ENCODE measurements around the gene HGFAC. TPM values are rescaled to one million over a fixed set of nuclear protein-coding genes. Genes with fewer than 3 reads are reported as not detected.
A peak's percentile ranks its signal among the peaks of the same experiment; 100 is the strongest.

HGFAC gene
- total RNA-seq, 1 experiment from 2014 or later, result 0.04 TPM

DNA sequence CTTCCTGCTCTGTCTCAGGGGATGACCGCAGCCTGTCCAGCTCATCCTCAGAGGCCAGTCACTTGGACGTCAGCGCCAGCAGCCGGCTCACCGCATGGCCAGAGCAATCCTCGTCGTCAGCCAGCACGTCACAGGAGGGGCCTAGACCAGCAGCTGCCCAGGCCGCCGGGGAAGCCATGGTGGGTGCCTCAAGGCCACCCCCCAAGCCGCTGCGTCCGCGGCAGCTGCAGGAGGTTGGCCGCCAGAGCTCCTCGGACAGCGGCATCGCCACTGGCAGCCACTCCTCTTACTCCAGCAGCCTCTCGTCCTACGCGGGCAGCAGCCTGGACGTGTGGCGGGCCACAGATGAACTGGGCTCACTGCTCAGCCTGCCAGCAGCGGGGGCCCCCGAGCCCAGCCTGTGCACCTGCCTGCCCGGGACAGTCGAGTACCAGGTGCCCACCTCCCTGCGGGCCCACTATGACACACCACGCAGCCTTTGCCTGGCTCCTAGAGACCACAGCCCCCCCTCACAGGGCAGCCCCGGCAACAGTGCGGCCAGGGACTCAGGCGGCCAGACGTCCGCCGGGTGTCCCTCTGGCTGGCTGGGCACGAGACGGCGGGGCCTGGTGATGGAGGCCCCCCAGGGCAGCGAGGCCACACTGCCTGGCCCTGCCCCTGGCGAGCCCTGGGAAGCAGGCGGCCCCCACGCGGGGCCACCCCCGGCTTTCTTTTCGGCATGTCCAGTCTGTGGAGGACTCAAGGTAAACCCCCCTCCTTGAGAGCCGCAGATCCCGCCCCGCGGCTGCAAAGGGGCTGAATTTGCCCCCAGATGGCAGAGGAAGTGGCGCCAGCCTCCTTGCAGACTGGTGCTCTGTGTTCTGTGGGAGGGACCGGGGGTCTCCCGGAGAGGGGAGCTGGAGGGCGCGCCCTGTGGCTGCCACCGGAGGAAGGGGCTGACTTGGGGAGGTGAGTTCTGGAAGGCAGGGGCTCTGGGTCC is 51.3 kb downstream of the HGFAC start:
- H3K4me2 ChIP-seq (ENCODE audit: low read length), result no peak overlapping the region
- ChIA-PET POLR2A (ENCODE audit: unreplicated experiment) (no interaction called here), CTCF (no interaction called here)
- no TSS peak for BruUV-seq (replicated peaks)
- H3K9me3 ChIP-seq (ENCODE audit: low read length), result no peaks in the 10 kb centered on the region
- H3F3A ChIP-seq (ENCODE audit: low read length, unreplicated experiment), result no peaks in the 10 kb centered on the region
- H3K9me2 ChIP-seq (replicated peaks; ENCODE audit: low read length), result no peaks in the 10 kb centered on the region
- ATAC-seq, result no peak
- H3K27ac ChIP-seq (ENCODE audit: low read length), result no peak overlapping the region
- H4K20me1 ChIP-seq (ENCODE audit: low read length), result no peaks in the 10 kb centered on the region
- intact Hi-C loops (cut with micrococcal nuclease), result no loop called here
- H3K36me3 ChIP-seq (ENCODE audit: low read depth, low read length), result no peaks in the 10 kb centered on the region
- no peaks in the 10 kb centered on the region for H3K79me2 ChIP-seq (ENCODE audit: low read length)
- H3K9ac ChIP-seq (ENCODE audit: low read length), result no peak overlapping the region
- no peaks in the 10 kb centered on the region for H3K4me1 ChIP-seq (ENCODE audit: insufficient read depth, low read length)
- DNase-seq, result no peak
- no peaks in the 10 kb centered on the region for H3K27me3 ChIP-seq (ENCODE audit: low read length)
- no peak overlapping the region for H2AFZ ChIP-seq (ENCODE audit: low read length)
- no peak overlapping the region for H3K4me3 ChIP-seq (ENCODE audit: low read length)
- TF ChIP-seq EZH2phosphoT487 (IDR thresholded peaks at IDR 0.05; ENCODE audit: borderline replicate concordance, low read length), result no peak

DNA sequence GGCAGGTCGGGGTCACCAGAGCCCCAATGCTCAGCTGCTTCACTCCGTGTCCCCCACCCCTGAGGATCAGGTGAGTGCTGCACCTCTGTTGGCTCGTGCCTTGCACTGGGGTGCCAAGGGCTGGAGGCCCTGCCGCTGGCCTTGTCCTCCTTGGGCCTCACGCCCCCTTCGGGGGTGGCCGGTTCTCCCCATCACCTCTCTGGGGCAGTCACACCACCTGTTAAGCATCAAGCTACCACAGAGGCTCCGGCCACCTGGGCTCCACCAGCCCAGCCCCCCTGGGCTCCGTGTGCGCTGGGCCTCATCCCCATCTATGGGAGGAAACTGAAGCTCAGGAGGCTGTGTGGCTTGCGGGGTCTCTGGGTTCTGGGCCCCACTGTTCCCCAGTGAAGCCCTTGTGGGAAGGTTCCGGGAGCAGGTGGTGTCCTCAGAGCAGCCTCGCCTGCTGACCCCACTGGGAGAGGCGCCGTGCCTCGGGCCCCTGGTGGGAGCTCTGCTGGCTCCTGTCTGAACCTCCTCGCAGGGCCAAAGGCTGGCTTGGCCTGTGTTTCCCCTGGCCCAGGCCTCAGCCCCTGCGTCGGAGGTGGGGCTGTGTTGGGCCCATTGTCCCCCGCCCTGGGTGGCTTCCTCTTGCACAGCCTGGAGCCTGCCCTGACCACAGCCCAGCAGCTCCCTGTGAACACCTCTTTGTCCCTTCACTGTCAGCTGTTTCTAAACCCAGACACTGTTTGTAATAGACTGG is 52.1 kb downstream of the HGFAC start:
- no peaks in the 10 kb centered on the region for H3K36me3 ChIP-seq (ENCODE audit: low read depth, low read length)
- H3K9ac ChIP-seq (ENCODE audit: low read length), result no peak overlapping the region
- H3K79me2 ChIP-seq (ENCODE audit: low read length), result no peaks in the 10 kb centered on the region
- intact Hi-C loops (cut with micrococcal nuclease), result no loop called here
- no peaks in the 10 kb centered on the region for H3F3A ChIP-seq (ENCODE audit: low read length, unreplicated experiment)
- H3K9me3 ChIP-seq (ENCODE audit: low read length), result no peaks in the 10 kb centered on the region
- no peak overlapping the region for H3K4me2 ChIP-seq (ENCODE audit: low read length)
- peak; percentile 27; the same call in 1 of the 2 replicates for ATAC-seq
- H3K4me3 ChIP-seq (ENCODE audit: low read length), result no peak overlapping the region
- no peaks in the 10 kb centered on the region for H3K9me2 ChIP-seq (replicated peaks; ENCODE audit: low read length)
- H3K27me3 ChIP-seq (ENCODE audit: low read length), result no peaks in the 10 kb centered on the region
- CTCF ChIA-PET, result no interaction called here
- H3K27ac ChIP-seq (ENCODE audit: low read length), result no peak overlapping the region
- no peak overlapping the region for H2AFZ ChIP-seq (ENCODE audit: low read length)
- no peaks in the 10 kb centered on the region for H4K20me1 ChIP-seq (ENCODE audit: low read length)
- H3K4me1 ChIP-seq (ENCODE audit: insufficient read depth, low read length), result no peaks in the 10 kb centered on the region
- TF ChIP-seq EZH2 (IDR thresholded peaks at IDR 0.05; ENCODE audit: low read length, unreplicated experiment) (no peak), EZH2phosphoT487 (IDR thresholded peaks at IDR 0.05; ENCODE audit: borderline replicate concordance, low read length) (no peak)
- TF ChIP-seq, protein P1, sequence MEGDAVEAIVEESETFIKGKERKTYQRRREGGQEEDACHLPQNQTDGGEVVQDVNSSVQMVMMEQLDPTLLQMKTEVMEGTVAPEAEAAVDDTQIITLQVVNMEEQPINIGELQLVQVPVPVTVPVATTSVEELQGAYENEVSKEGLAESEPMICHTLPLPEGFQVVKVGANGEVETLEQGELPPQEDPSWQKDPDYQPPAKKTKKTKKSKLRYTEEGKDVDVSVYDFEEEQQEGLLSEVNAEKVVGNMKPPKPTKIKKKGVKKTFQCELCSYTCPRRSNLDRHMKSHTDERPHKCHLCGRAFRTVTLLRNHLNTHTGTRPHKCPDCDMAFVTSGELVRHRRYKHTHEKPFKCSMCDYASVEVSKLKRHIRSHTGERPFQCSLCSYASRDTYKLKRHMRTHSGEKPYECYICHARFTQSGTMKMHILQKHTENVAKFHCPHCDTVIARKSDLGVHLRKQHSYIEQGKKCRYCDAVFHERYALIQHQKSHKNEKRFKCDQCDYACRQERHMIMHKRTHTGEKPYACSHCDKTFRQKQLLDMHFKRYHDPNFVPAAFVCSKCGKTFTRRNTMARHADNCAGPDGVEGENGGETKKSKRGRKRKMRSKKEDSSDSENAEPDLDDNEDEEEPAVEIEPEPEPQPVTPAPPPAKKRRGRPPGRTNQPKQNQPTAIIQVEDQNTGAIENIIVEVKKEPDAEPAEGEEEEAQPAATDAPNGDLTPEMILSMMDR (conservative IDR thresholded peaks at IDR 0.05; ENCODE audit: low read depth, low read length), result no peak
- no TSS peak for BruUV-seq (replicated peaks)
- POLR2A ChIA-PET (ENCODE audit: unreplicated experiment), result no interaction called here
- DNase-seq, result no peak

DNA sequence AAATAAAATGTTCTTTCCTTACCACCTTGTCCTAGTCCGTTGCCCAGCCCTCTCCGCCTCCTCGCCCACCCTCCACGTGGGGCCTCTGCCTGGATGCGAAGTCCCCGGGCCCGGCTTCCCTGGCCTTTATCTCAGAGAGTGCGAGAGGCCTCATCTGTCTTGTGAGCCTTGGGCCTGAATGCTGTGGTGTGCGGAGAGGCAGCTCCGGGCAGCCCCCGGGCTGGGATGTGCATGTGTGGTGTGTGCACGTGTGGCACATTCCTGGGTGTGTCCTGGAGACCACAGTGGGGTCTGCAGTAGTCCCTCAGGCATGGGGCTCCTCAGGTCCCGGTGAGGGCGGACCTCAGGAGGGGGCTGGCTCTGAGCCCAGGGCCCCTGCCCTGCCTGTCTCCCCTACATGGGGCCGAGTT is 52.7 kb downstream of the HGFAC start:
- no peaks in the 10 kb centered on the region for H3K4me1 ChIP-seq (ENCODE audit: insufficient read depth, low read length)
- ATAC-seq (no peak), DNase-seq (no peak)
- no TSS peak for BruUV-seq (replicated peaks)
- CTCF ChIA-PET, result no interaction called here
- TF ChIP-seq EZH2 (IDR thresholded peaks at IDR 0.05; ENCODE audit: low read length, unreplicated experiment) (no peak), EZH2phosphoT487 (IDR thresholded peaks at IDR 0.05; ENCODE audit: borderline replicate concordance, low read length) (no peak)
- TF ChIP-seq, protein P1 (conservative IDR thresholded peaks at IDR 0.05; ENCODE audit: low read depth, low read length), result no peak
- H3F3A ChIP-seq (ENCODE audit: low read length, unreplicated experiment), result no peaks in the 10 kb centered on the region
- H3K27ac ChIP-seq (ENCODE audit: low read length), result no peak overlapping the region
- H3K9me2 ChIP-seq (replicated peaks; ENCODE audit: low read length), result no peaks in the 10 kb centered on the region
- no peaks in the 10 kb centered on the region for H3K79me2 ChIP-seq (ENCODE audit: low read length)
- POLR2A ChIA-PET (ENCODE audit: unreplicated experiment), result no interaction called here
- H3K27me3 ChIP-seq (ENCODE audit: low read length), result no peaks in the 10 kb centered on the region
- no peak overlapping the region for H3K4me2 ChIP-seq (ENCODE audit: low read length)
- no peak overlapping the region for H2AFZ ChIP-seq (ENCODE audit: low read length)
- no peak overlapping the region for H3K4me3 ChIP-seq (ENCODE audit: low read length)
- H3K9me3 ChIP-seq (ENCODE audit: low read length), result no peaks in the 10 kb centered on the region
- H3K9ac ChIP-seq (ENCODE audit: low read length), result no peak overlapping the region
- intact Hi-C loops (cut with micrococcal nuclease), result no loop called here
- H3K36me3 ChIP-seq (ENCODE audit: low read depth, low read length), result no peaks in the 10 kb centered on the region
- H4K20me1 ChIP-seq (ENCODE audit: low read length), result no peaks in the 10 kb centered on the region
